NK-92 treated with Interleukin-12 subunit alpha and Interleukin-12 subunit beta, amount 100 ng/mL, for 24 hours (cell line): ENCODE data around the gene NTRK2.

Experiments used
- DNase-seq: peaks from one replicate; lab custom pipeline; 2025; lab: John Stamatoyannopoulos, UW

NTRK2 gene

DNA sequence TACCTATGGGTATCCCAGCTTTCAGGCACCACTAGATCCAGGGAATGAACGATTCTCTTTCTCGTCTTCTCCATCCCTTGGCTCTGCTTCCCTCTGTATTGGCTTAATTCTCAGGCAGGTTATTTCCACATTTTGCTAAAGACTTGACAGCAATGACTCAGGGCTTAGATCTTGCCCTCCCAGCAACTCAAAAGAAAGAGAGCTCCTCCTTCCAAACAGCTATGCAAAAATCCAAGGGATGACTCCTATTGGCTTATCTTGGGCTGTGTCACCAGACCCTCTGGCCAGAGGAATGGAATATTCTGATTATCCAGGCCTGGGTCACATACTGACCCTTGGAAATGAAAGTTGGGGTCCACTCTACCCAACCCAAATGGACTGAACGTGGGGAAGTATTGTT, 270.2 kb downstream of the NTRK2 start:
- DNase-seq, result no peak

DNA sequence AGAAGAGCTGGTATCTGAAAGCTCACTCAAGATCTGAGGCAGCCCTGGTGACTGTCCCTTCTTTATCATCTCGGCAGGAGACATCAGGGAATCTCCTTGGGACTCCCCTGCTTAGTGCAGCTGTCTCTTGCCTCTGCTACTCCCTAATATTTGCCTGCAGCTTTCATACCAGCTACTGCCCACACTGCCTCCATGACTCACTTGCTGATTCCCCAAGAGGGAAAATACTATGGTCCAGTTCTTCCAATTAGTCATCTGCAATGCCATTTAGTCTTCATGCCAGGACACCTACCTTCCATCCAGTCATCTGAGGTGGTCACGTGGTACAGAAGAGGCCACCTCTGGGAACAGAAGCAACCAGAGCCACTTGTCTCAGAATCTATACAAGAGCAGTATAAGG, 270.8 kb downstream of the NTRK2 start:
- no peak for DNase-seq

- no peak for DNase-seq
These were observed 272.3 kb downstream of the NTRK2 start for GRCh38 chr9:84941792-84942191.

- no peak for DNase-seq
These were observed 274.0 kb downstream of the NTRK2 start for GRCh38 chr9:84943482-84944050.

GRCh38 chr9:84945878-84946538, 276.5 kb downstream of the NTRK2 start:
- DNase-seq, result no peak

- DNase-seq, result no peak
These were observed 278.0 kb downstream of the NTRK2 start for GRCh38 chr9:84947412-84947972.

- DNase-seq, result no peak
These were observed 279.7 kb downstream of the NTRK2 start for GRCh38 chr9:84949258-84949657.

DNA sequence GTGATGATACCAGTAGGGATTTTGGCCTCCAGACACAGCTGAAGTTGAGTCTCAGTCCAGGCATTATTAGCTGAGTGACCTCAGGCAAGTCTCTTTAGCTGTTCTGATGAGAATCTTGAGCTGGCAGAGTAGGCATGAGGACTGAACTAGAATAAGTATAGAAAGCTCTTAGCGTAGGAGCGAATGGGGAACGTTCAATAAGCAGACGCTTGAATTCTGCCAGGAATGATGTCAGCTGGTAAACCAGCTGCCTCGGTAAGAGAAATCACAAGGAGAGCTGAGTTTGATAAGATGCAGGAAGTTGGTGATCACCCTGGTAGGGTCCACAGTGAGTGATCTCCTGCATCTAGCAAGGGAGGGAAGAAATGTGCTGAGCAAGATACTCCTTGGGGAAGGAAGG, 280.4 kb downstream of the NTRK2 start:
- no peak for DNase-seq

DNA sequence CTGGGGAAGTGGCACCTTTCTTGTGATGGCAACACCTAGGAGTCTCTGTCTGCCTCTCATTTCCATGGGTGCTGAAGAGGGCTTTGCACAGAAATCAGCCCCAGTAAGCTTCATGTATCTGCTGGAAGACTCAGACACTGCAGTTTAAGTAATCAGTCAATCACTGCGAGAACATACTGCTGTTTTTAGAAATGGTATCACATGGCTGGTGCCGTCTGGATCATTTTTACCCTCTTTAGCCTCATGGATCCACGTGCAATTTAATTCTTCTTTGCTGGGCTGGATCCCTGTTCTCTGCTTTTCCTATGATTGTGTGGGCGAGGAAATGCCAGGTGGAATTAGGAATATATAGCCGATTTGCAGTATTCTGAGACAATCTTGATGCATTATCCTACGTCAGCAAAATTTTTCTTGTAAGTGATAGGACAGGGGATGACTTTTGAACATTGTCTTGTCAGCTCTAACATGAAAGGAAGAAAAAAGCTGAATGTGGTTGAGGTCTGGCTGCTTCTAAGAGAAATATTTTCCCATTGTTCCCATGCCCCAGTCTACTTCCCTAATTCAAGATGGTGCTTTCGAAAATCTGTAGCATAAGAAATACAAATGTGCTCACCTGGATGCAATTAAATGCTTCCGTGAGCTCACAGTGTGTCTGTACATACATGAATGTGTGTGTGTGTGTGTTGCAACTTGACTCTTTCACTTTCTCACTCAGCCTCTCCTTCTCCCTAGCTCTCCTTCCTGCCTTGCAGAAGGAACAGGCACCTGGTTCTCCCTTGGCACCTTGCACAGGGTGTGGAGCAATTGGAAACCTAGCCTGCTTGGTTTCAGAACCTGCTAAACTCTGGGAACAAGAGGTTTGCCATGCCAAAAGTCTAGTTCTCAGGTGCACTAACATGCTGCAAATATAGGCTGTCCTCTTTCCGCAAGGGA, 281.6 kb downstream of the NTRK2 start:
- no peak for DNase-seq

DNA sequence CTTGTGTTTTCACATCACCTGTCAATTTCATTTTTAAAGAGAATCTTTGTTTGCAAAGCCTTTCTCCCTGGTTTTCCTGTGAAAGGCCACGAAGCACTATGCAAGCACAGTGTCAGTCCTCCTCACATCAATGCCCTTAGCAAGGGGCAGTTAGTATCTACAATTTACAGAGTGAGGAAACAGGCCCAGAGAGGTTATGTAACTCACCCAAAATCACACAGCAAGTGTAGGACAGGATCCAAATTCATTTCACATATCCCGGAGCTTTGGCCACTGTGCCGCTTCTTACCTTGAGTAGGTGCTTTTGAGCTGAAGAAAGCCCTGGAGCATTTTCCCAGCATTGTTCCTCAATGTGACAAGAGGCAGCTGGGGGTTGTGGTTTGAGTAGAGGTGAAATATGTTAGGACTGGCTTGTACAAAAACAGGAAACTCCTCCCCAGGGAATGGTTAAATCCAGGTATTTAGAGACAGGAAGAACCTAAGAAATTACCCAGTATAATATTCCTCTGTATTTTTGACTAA, 283.8 kb downstream of the NTRK2 start:
- no peak for DNase-seq

DNA sequence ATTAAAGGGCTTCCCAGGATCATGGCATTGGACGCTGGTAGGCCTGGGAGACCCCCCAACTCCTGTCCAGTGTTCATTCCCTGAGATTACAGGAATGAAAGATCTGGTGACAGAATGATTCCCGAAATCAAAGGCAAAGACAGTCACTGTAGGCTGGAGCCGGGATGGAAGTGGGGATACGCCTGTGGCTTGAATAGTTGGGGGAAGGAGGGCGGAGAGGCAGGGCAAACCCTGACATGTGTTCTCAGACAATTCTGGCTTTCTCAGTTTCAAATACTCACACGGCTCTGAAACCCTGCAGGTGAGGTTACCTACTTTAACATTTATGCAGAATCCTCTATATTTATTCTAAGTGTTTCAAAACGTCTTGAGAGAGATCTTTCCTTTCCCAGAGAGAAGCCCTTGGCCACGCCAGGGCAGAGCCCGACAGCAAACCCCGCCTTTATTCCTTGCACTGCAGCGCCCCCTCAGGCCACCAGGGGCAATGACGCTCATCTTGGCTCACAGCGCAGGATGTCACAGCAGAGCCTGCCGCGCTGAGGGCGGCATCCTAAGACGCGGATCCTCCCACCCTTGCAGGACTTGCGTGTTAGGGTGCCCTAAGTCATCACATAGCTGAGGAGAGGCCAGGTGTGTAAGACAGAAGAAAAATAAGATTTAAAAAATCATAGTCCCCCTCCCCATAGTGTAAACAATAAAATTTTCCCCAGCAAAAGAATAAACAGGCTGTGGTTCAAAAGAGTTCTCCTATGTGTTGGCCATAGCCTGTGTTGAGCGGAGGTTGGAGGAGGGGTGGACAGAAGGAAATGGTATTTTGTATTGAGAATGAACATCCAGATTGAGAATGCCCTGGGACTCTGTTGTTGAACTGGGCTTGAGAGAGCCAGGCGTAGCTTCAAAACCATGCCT, 284.5 kb downstream of the NTRK2 start:
- no peak for DNase-seq

GRCh38 chr9:84955155-84955554, 285.6 kb downstream of the NTRK2 start:
- DNase-seq, result no peak

GRCh38 chr9:84955971-84956370, 286.4 kb downstream of the NTRK2 start:
- DNase-seq, result no peak

GRCh38 chr9:84959339-84959738, 289.8 kb downstream of the NTRK2 start:
- DNase-seq, result no peak

DNA sequence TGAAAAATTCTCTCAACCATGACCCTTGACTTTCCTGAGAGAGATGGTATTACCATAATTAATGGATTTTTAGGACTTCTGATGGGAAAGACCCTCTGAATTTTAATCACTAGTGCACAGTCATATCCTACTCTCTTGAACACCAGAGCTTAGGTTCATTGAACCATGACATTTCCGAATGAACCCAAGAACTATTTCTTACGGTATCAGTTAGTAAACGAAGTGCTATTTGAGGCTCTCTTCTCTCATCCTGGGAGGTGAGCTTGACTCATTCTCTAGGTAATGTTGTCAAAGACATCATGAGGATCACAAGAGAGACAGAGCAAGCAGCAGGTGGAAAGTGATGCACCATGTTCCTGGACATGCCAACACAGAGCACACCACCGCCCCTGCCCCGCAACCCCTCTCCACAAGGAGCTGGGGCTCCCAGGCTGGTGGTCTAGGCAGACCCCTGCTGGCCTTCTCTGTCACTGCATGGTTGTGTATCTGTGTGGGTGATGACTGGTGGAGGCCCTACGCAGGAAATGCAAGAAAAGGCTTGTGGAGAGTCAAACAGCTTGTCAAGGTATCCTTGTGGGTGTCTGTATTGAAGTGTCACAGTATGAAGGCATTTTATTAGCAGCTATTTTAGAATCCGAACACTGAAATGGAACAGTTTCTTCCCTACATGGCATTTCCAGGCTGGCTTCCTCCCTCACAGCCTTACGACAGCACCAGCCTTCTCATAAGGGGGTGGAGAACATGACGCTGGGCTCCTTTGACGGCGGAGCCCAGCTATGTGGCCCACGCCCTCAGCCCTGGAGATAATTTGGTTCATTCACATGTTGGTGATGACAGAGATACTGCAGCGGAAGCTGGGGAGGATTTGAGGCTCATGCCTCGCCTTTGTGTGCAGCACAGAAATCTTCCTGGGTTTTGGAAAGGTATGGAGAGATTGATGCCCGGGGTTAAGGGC, 297.6 kb downstream of the NTRK2 start:
- DNase-seq, result no peak

DNA sequence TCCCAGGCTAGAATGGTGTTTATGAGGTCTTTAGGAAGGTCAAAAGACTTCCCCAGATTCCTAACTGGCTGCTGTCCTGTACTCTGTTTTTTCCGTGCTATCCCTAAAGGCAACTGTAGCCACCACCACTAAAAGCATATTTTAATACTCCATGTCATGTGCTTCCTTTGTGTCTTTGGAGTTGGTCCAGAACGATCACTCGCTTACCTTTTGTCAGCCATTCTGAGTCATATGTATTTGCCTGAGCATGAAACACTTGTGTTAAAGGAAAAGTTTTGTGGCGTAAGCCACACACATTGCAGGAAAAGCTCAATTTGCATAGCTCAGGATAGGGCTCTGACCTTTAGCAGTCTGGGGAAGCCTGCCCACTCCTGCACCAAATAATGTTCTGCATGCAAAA, 299.6 kb downstream of the NTRK2 start:
- no peak for DNase-seq

DNA sequence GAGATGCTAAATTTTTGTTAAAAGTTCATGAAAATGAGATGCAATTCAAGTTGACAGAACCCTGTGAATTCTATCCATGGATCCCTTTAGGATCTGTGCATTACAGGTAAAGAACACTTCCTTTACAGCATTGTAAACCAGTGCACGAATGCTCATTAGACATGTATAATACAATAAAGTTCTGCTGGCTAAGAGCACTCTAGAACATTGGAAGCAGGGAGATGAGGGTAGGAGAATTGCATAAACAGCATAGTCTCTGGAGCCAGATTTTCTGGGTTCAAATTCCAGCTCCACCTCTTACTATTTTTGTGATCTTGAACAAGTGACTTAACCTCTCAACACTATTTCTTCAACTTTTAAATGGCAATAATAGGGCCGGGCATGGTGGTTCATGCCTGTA, 300.2 kb downstream of the NTRK2 start:
- DNase-seq, result no peak

DNA sequence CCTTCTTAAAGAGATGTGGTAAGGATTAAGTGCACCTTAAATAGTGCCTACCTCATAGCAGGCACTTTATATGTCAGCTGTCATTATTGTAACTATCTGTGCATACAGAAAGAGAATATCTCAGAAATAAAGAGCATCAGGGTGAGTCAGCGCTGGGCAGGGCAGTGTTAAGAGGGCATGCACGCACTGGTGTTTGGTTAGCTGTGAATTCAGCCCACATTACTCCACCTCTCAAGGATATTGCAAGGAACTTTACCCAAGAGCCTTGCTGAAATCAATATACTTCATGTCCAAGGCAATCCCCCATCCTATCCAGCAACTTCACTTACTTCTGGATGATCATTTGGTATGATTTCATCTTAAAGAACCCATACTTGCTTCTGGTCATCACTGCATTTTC, 300.9 kb downstream of the NTRK2 start:
- no peak for DNase-seq

GRCh38 chr9:84971571-84971970, 302.0 kb downstream of the NTRK2 start:
- no peak for DNase-seq

GRCh38 chr9:84974258-84974657, 304.7 kb downstream of the NTRK2 start:
- no peak for DNase-seq
